Mucosa of descending colon (tissue), 3 donors: Measurements from ENCODE around the gene VTA1. TPM values are rescaled to one million over a fixed set of nuclear protein-coding genes. Genes with fewer than 3 reads are reported as not detected.
"Not testable (repeated sequence)": the region's sequence is repeated elsewhere in the genome, so short reads cannot be mapped to it uniquely, and the experiment has no call there.

Experiments
- ATAC-seq: fragments of 200-7000 bp; cut with Tn5 transposase; one replicate; pipeline ENCODE4 v1.9.1; 2020; ENCODE audit warnings: mild to moderate bottlenecking, moderate library complexity
- DNase-seq, 3 donors: peaks; one replicate each; pipeline ENCODE4 v3.0.0-alpha.2; 2020
- H3K36me3 ChIP-seq: fragments of 200-600 bp; one replicate; pipeline ENCODE4 v1.8.0; 2021; ENCODE audit warnings: low read depth, mild to moderate bottlenecking
- H3K4me1 ChIP-seq: fragments of 200-600 bp; one replicate; pipeline ENCODE4 v1.8.0; 2021; ENCODE audit warnings: low read depth, mild to moderate bottlenecking
- H3K4me3 ChIP-seq: fragments of 200-600 bp; one replicate; pipeline ENCODE4 v1.8.0; 2021; ENCODE audit warnings: mild to moderate bottlenecking
- H3K9me3 ChIP-seq: fragments of 200-600 bp; one replicate; pipeline ENCODE4 v1.8.0; 2021; ENCODE audit warnings: mild to moderate bottlenecking
- CTCF ChIP-seq: fragments of 200-600 bp; IDR thresholded peaks from one replicate; pipeline ENCODE4 v1.8.0; 2022; ENCODE audit warnings: antibody characterized with exemption, mild to moderate bottlenecking
- intact Hi-C, 2 donors: fragments of 100-400 bp; cut with DNase I in 1 of 2; cut with micrococcal nuclease in 1 of 2; formaldehyde crosslinking; loops; one replicate each; pipeline versions ENCODE4 v1.11.0 to v1.11.1; 2022; cut with DNase I, micrococcal nuclease
- total RNA-seq, 3 donors: library from RNA; stranded (reverse); fragmentation: NEBNext Ultra II Directional in 2 of 3; extraction: Animal tissue kit (Norgen Biotek cat#: 25700) in 2 of 3; gene quantifications; one replicate each; pipeline versions ENCODE4 v1.2.1 to v1.2.4, GENCODE V29; 2021 to 2023
- donor health status: DM: no; HTN: no; CAD: no; lungs with moderate emphysema.
- donor health status: DM: no; HTN: no; CAD: no.
- donor health status: DM: no; HTN: yes; CAD: no.

Gene VTA1
- total RNA-seq, 3 donors from 2014 or later: 38.9 to 51.1 (median 44.9) TPM

- H3K36me3 ChIP-seq: no peaks in the 10 kb centered on the region
- ATAC-seq (no peak), DNase-seq (no peak)
- no peak for TF ChIP-seq CTCF
- H3K4me1 ChIP-seq: peaks cover 11% of the 10 kb centered on the region
- intact Hi-C loops: no loop called here
- no peaks in the 10 kb centered on the region for H3K9me3 ChIP-seq
- H3K4me3 ChIP-seq: no peak overlapping the region
Observed at GRCh38 chr6:142152746-142153145, 5.7 kb downstream of the VTA1 start.

- ATAC-seq (no peak), DNase-seq (no peak)
- intact Hi-C loops: no loop called here
- Histone ChIP-seq H3K4me3 (no peak overlapping the region), H3K36me3 (no peaks in the 10 kb centered on the region), H3K9me3 (no peaks in the 10 kb centered on the region), H3K4me1 (peaks cover 7% of the 10 kb centered on the region)
- no peak for TF ChIP-seq CTCF
Observed at GRCh38 chr6:142153196-142153595, 6.1 kb downstream of the VTA1 start.

GRCh38 chr6:142154336-142154735, 7.3 kb downstream of the VTA1 start:
- intact Hi-C loops: no loop called here
- H3K4me3 ChIP-seq: no peak overlapping the region
- H3K4me1 ChIP-seq: no peaks in the 10 kb centered on the region
- no peaks in the 10 kb centered on the region for H3K36me3 ChIP-seq
- TF ChIP-seq CTCF: no peak
- no peaks in the 10 kb centered on the region for H3K9me3 ChIP-seq
- no peak for ATAC-seq
- no peak for DNase-seq

GRCh38 chr6:142155091-142155490, 8.0 kb downstream of the VTA1 start:
- Histone ChIP-seq H3K9me3 (no peaks in the 10 kb centered on the region), H3K4me1 (no peaks in the 10 kb centered on the region), H3K36me3 (no peaks in the 10 kb centered on the region), H3K4me3 (no peak overlapping the region)
- intact Hi-C loops: no loop called here
- no peak for ATAC-seq
- DNase-seq: no peak
- TF ChIP-seq CTCF: no peak

- H3K9me3 ChIP-seq: no peaks in the 10 kb centered on the region
- DNase-seq (no peak), ATAC-seq (peak; percentile 47)
- H3K4me1 ChIP-seq: no peaks in the 10 kb centered on the region
- no peak overlapping the region for H3K4me3 ChIP-seq
- intact Hi-C loops: no loop called here
- no peaks in the 10 kb centered on the region for H3K36me3 ChIP-seq
- no peak for TF ChIP-seq CTCF
Observed at GRCh38 chr6:142155895-142156757, 9.1 kb downstream of the VTA1 start.

- DNase-seq, intact Hi-C loops, H3K9me3 ChIP-seq, H3K4me3 ChIP-seq, H3K4me1 ChIP-seq, H3K36me3 ChIP-seq, ATAC-seq: not testable (repeated sequence)
Observed at GRCh38 chr6:142156758-142157068, 9.7 kb downstream of the VTA1 start.
